Measurements from ENCODE around the gene ZNF57.
"Not testable (repeated sequence)": the region's sequence is repeated elsewhere in the genome, so short reads cannot be mapped to it uniquely, and the experiment has no call there.

ZNF57 gene

DNA sequence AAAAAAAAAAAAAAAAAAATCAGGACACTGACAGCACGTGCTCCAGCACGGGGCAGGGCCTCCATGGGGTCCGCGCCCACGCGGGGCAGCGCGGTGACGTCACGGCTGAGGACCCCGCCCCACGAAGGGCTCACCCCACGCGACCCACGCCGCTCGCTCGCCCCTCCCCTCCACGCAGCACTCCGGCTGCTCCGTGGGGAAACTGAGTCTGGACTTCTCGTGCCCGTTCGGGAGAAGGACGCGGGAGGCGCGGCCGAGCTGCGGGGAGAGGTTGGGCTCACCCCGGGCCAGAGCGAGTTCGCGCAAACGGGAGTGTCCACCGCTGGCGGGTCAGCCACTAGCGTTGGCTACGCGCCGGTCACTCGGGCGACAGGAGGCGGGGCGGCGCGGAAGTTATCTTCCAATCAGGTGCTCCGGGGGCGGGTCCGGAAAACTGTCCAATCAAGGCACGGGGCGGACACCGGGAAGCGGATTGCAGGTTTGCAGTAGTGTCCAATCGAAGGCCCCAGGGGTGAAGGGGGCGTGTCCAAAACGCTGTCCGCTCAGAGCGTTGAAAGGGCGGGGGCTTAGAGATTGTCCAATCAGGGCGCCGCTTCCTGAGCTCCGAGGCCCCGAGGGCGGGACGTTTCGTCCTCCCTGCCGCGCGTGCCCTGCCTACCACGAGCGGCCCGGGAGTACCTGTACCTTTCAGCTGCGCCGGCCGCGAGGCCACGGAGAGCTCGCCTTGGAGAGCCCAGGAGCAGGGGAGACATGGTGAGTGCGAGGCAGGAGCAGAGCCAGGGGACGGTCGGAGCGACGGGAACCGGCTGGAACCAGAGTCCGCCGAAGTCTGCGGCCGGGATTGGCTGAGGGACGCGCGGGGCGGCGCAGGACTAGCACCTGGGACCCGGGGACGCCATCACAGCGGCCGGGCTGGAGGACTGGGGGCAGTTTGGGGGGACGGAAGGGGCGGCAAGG, at the start of gene ZNF57:
ZNF57 (plus strand) TSS at position 633 of the 957 bp plus-strand sequence; CDS start at position 751, 118 bp downstream.
- peak; percentile 61 for DNase-seq

DNA sequence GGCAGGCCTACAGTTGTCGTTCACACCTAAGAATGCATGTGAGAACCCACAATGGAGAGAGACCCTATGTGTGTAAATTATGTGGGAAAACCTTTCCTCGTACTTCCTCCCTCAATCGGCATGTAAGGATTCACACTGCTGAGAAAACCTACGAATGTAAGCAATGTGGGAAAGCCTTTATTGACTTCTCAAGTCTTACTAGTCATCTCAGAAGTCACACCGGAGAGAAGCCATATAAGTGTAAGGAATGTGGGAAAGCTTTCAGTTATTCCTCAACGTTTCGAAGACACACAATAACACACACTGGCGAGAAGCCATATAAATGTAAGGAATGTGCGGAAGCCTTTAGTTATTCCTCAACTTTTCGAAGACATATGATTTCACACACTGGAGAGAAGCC, 48.1 kb upstream of the ZNF57 start:
- DNase-seq: no peak

GRCh38 chr19:2853015-2853606, 47.6 kb upstream of the ZNF57 start:
- no peak for DNase-seq

DNA sequence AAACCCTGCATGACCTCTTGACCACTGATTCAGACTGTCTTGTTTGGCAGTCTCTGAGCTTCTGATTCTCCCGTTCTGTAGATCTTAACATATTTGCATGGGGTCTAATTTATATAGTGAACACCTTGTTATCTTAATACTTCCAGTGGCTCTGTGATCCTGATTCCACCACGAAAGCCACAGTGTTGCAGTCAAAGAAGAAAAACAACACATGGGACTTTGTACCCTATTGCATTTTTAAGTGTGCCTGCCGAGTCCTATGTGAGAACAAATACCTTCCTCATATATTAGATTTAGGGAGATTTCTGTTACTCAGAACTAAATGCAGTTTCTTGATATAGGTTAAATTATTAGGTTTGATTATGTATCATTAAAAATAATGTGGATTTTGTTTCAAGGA, 45.9 kb upstream of the ZNF57 start:
- no peak for DNase-seq

GRCh38 chr19:2856457-2857050, 44.2 kb upstream of the ZNF57 start:
- DNase-seq: no peak

- no peak for DNase-seq
Measured at GRCh38 chr19:2858864-2859263, 41.9 kb upstream of the ZNF57 start.

DNA sequence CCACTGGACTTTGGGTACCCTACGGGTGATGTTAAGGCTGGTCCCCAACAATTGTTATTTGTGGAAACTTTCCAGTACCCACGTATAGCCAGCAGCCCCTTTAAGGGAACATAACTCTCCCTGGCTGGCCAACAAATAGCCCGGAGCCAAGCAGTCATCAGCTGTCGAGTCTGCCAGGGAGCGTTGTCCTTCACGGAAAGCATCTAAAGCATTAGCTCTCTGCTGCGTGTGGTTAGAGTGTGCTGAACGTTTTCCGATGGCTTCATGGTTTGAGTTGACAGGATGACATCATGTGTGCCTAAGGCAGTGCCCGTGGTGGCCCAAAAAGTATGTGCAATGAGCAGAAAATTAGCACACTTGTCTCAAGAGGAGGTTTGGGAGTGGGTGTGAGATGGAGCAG, 36.9 kb upstream of the ZNF57 start:
- no peak for DNase-seq

GRCh38 chr19:2865334-2866100, 35.2 kb upstream of the ZNF57 start:
- DNase-seq: no peak

GRCh38 chr19:2866495-2867024, 34.2 kb upstream of the ZNF57 start:
- DNase-seq: no peak

GRCh38 chr19:2867025-2867991, 33.4 kb upstream of the ZNF57 start, which contains the start of gene ZNF556:
Gene ZNF556 (plus strand): TSS chr19:2867335. CDS start chr19:2867422, 87 bp downstream.
- DNase-seq: no peak

DNA sequence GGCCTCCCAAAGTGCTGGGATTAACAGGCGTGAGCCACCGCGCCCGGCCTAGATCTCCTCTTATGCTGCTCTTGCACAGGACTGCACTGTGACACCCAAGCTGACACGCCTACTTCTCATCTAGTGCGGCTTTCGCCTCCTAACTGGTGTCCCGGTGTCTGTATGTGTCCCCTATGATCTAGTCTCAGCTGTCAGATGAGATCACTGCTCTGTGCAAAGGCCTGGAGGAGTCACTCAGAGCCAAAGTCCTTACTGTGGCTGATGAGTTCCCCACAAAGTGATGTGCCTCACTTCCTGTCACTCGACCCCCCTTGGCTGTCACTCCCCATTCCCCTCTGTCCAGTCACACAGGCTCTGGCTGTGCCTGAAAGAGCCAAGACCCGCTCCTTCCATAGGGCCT, 31.1 kb upstream of the ZNF57 start:
- no peak for DNase-seq

GRCh38 chr19:2872175-2872574, 28.6 kb upstream of the ZNF57 start:
- DNase-seq: not testable (repeated sequence)

DNA sequence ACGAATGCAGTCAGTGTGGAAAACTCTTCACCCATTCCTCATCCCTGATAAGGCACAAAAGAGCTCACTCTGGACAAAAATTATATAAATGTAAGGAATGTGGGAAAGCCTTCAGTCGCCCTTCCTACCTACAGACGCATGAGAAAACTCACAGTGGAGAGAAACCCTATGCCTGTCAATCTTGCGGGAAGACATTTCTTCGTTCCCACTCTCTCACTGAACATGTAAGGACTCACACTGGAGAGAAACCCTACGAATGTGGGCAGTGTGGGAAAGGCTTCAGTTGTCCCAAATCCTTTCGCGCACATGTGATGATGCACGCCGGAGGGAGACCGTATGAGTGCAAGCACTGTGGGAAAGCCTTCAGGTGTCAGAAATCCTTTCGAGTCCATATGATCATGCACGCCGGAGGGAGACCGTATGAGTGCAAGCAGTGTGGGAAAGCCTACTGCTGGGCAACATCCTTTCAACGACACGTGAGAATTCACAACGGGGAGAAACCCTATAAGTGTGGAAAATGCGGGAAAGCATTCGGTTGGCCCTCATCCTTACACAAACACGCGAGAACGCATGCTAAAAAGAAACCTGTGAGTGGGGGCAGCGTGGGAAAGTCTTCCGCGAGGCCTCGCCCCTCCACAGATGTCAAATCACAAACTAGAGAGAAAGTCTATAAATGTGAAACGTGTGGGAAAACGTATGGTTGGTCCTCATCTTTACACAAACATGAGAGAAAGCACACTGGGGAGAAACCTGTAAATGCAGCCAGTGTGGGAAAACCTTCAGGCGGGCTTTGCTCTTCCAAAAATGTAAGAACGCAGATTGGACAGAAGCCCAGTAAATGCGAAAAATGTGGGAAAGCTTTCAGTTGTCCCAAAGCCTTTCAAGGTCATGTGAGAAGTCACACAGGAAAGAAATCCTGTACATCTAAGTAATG, 23.1 kb upstream of the ZNF57 start:
- DNase-seq: no peak

DNA sequence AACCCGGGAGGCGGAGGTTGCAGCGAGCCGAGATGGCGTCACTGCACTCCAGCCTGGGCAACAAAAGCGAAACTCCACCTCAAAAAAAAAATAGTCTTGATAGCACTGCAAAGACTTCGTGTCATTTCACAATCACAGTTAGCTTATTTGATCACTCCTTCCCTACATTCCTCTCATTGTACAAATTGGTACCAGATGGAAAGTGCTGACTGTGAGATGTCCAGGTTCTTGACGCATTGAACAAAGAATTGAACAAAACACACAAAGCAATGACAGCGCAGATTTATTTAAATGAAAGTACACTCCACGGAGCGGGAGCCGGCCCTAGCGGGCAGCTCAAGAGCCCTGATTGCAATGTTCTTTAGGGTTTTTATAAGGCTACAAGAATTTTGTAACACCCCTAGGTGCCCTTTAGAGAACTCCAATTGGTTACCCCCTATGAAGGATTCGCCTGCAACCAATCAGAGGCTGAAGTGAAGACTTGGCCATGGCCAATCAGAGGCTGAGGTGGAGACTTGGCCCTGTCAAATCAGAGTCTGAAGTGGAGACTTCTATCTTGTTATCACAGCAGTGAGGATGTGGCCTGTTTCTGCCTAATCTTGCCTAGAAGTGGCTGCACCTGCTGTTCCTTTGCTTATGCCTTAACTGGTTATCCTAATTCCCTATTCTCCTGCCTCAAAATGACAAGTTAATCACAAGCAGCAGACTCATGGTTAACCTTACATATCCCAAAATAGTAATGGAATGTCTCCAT, 16.9 kb upstream of the ZNF57 start:
- no peak for DNase-seq

GRCh38 chr19:2885736-2886135, 15.0 kb upstream of the ZNF57 start:
- DNase-seq: no peak

- peak; percentile 62 for DNase-seq
Measured at GRCh38 chr19:2887391-2887914, 13.3 kb upstream of the ZNF57 start.

- no peak for DNase-seq
Measured at GRCh38 chr19:2888731-2889224, 11.9 kb upstream of the ZNF57 start.

DNA sequence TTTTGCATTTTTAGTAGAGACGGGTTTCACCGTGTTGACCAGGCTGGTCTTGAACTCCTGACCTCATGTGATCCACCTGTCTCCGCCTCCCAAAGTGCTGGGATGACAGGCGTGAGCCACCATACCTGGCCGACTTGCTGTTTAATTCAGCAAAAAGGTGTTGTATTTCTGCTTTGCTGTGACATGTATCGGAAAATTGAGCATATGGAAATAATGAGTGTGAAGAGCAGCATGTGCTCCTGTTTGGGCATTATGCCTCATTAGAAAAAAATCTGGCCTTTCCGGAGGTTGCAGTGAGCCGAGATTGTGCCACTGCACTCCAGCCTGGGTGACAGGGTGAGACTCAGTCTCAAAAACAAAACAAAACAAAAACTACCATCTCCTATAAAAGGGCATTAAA, 10.2 kb upstream of the ZNF57 start:
- DNase-seq: not testable (repeated sequence)

DNA sequence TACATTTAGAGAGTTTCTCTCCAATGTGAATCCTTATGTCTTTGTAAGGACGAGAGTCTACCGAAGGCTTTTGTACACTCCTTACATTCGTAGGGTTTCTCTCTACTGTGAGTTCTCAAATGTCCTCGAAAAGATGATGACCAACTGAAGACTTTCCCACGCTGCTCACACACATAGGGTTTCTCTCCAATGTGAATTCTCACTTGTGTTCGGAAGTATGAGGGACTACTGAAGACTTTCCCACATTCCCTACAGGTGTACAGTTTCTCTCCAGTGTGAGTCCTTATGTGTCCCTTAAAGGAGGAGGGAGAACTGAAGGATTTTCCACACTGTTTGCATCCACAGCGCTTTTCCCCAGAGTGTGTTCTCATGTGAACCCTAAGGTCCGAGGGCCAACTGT, 4.0 kb upstream of the ZNF57 start:
- no peak for DNase-seq
